Left lung (tissue), 10 donors: ENCODE data around the gene PASK. TPM values are rescaled to one million over a fixed set of nuclear protein-coding genes. Genes with fewer than 3 reads are reported as not detected.

Experiments
- ATAC-seq: fragments of 200-7000 bp; cut with Tn5 transposase; one replicate; pipeline ENCODE4 v1.9.1; 2020; ENCODE audit warnings: moderate library complexity
- DNase-seq, 4 donors: peaks; one replicate each; pipeline ENCODE4 v3.0.0-alpha.2; 2013 to 2020
- H3K27ac ChIP-seq, 2 donors: fragments of 200-600 bp; sonication (generic) in 1 of 2; one replicate each; pipeline versions ENCODE4 v1.5.0 to v1.8.0; 2020 to 2021
- H3K27me3 ChIP-seq, 2 donors: fragments of 200-600 bp; sonication (generic) in 1 of 2; one replicate each; pipeline versions ENCODE4 v1.5.0 to v1.8.0; 2020 to 2021
- H3K36me3 ChIP-seq, 2 donors: fragments of 200-600 bp; sonication (generic) in 1 of 2; one replicate each; pipeline versions ENCODE4 v1.5.0 to v1.8.0; 2020 to 2021
- H3K4me1 ChIP-seq, 2 donors: fragments of 200-600 bp; one replicate each; pipeline ENCODE4 v1.8.0; 2021
- H3K4me3 ChIP-seq, 2 donors: fragments of 200-600 bp; sonication (generic) in 1 of 2; one replicate each; pipeline versions ENCODE4 v1.5.0 to v1.8.0; 2020 to 2021; ENCODE audit warnings: mild to moderate bottlenecking in 1 of 2
- H3K9me3 ChIP-seq, 2 donors: fragments of 200-600 bp; sonication (generic) in 1 of 2; one replicate each; pipeline versions ENCODE4 v1.5.0 to v1.8.0; 2020 to 2021
- CTCF ChIP-seq, 2 donors: fragments of 200-600 bp; sonication (generic) in 1 of 2; IDR thresholded peaks; one replicate each; pipeline versions ENCODE4 v1.5.0 to v1.8.0; 2021; ENCODE audit warnings: antibody characterized with exemption in 2 of 2
- intact Hi-C, 2 donors: fragments of 100-400 bp; cut with DNase I; formaldehyde crosslinking; loops; one replicate each; pipeline versions ENCODE4 v1.11.2 to v1.14.2; 2022
- polyA plus RNA-seq, 6 donors: library from polyadenylated mRNA; unstranded; fragments of 120-200 nt; gene quantifications; one replicate each; pipeline ENCODE4 v1.2.1, GENCODE V29; 2013; ENCODE audit not compliant: insufficient read length in 6 of 6
- total RNA-seq, 2 donors: library from RNA; stranded (reverse); fragmentation: NEBNext Ultra II Directional; extraction: Animal tissue kit (Norgen Biotek cat#: 25700); gene quantifications; one replicate each; pipeline ENCODE4 v1.2.1, GENCODE V29; 2021
- donor health status: DM: no; HTN: yes; CAD: no.
- donor health status: DM: no; HTN: no; CAD: no.

Gene PASK
- total and polyA plus RNA-seq, 8 donors, result 12.7 to 24.8 (median 21.0) TPM

- intact Hi-C loops, result no loop called here
- Histone ChIP-seq H3K27ac (no peak overlapping the region), H3K9me3 (no peaks in the 10 kb centered on the region), H3K27me3 (no peaks in the 10 kb centered on the region), H3K36me3 (peaks cover 0 to 27% of the 10 kb centered on the region in 2 donors), H3K4me3 (no peak overlapping the region), H3K4me1 (no peaks in the 10 kb centered on the region)
- ATAC-seq (no peak), DNase-seq (peak in 1 of 4 donors; percentile 24)
- no peak for TF ChIP-seq CTCF (IDR thresholded peaks at IDR 0.05)
These were observed 6.7 kb downstream of the PASK start for GRCh38 chr2:241142593-241142992.

GRCh38 chr2:241142063-241142462 is 7.2 kb downstream of the PASK start:
- H3K4me3 ChIP-seq, result no peak overlapping the region
- intact Hi-C loops, result no loop called here
- H3K27ac ChIP-seq, result no peak overlapping the region
- TF ChIP-seq CTCF (IDR thresholded peaks at IDR 0.05), result no peak
- ATAC-seq, result no peak
- H3K36me3 ChIP-seq, result peaks cover 0 to 32% of the 10 kb centered on the region in 2 donors
- H3K9me3 ChIP-seq, result no peaks in the 10 kb centered on the region
- H3K4me1 ChIP-seq, result no peaks in the 10 kb centered on the region
- no peaks in the 10 kb centered on the region for H3K27me3 ChIP-seq
- DNase-seq, result peak in 1 of 4 donors; percentile 11

GRCh38 chr2:241141214-241141770 is 8.0 kb downstream of the PASK start:
- Histone ChIP-seq H3K4me1 (no peaks in the 10 kb centered on the region), H3K4me3 (no peak overlapping the region), H3K27me3 (no peaks in the 10 kb centered on the region), H3K27ac (no peak overlapping the region), H3K9me3 (no peaks in the 10 kb centered on the region), H3K36me3 (peaks cover 0 to 38% of the 10 kb centered on the region in 2 donors)
- intact Hi-C loops, result no loop called here
- DNase-seq (peak in 2 of 4 donors; percentile 11 to 53), ATAC-seq (no peak)
- TF ChIP-seq CTCF (IDR thresholded peaks at IDR 0.05), result no peak

GRCh38 chr2:241140445-241140840 is 8.8 kb downstream of the PASK start:
- Histone ChIP-seq H3K27me3 (no peaks in the 10 kb centered on the region), H3K9me3 (no peaks in the 10 kb centered on the region), H3K4me3 (no peak overlapping the region), H3K36me3 (peaks cover 0 to 38% of the 10 kb centered on the region in 2 donors), H3K27ac (no peak overlapping the region), H3K4me1 (no peaks in the 10 kb centered on the region)
- DNase-seq (peak in 1 of 4 donors; percentile 6), ATAC-seq (no peak)
- intact Hi-C loops, result no loop called here
- no peak for TF ChIP-seq CTCF (IDR thresholded peaks at IDR 0.05)

GRCh38 chr2:241139531-241140444 is 9.5 kb downstream of the PASK start:
- intact Hi-C loops, result no loop called here
- no peak overlapping the region for H3K27ac ChIP-seq
- no peak for TF ChIP-seq CTCF (IDR thresholded peaks at IDR 0.05)
- H3K9me3 ChIP-seq, result no peaks in the 10 kb centered on the region
- no peaks in the 10 kb centered on the region for H3K4me1 ChIP-seq
- ATAC-seq (no peak), DNase-seq (peak in 1 of 4 donors; percentile 19)
- H3K27me3 ChIP-seq, result no peaks in the 10 kb centered on the region
- H3K4me3 ChIP-seq, result no peak overlapping the region
- H3K36me3 ChIP-seq, result peaks cover 0 to 38% of the 10 kb centered on the region in 2 donors
